GM18505 (cell line): ENCODE measurements around the gene NSD2.

Experiments used
- ATAC-seq: cut with Tn5 transposase; IDR thresholded peaks from one replicate; pipeline ENCODE4 v1.9.1; 2021; ENCODE audit not compliant: unreplicated experiment
- POLR2A ChIP-seq: IDR thresholded peaks from 4 replicates; pipeline ENCODE4 v1.6.1; 2011; ENCODE audit warnings: borderline replicate concordance; ENCODE audit not compliant: insufficient read depth, insufficient read length; ENCODE audit errors: extremely low read depth

NSD2 gene

GRCh38 chr4:1883583-1883982, 12.4 kb downstream of the NSD2 start:
- no peak for ATAC-seq
- TF ChIP-seq POLR2A, result no peak

DNA sequence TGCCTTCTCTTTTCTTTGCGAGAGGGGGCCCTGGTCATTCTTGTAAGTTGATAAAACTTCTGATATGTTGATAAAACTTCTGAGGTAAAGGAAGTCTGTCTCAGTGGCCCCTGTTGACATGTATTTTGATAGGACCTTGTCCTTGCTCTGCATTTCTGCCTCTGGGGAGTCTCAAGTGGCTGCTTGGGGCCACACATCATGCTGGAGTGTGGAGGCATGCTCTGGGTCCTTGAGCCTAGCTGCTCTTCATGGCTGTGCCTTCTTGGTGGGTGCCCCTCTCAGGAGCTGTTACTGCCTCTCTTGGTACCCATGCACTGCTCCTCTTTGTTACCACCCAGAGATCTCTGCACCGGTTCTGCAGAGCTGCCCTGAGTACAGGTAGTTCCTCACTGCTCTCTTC, 14.2 kb downstream of the NSD2 start:
- no peak for TF ChIP-seq POLR2A
- ATAC-seq, result no peak

GRCh38 chr4:1887052-1887451, 15.9 kb downstream of the NSD2 start:
- no peak for TF ChIP-seq POLR2A
- ATAC-seq, result no peak

DNA sequence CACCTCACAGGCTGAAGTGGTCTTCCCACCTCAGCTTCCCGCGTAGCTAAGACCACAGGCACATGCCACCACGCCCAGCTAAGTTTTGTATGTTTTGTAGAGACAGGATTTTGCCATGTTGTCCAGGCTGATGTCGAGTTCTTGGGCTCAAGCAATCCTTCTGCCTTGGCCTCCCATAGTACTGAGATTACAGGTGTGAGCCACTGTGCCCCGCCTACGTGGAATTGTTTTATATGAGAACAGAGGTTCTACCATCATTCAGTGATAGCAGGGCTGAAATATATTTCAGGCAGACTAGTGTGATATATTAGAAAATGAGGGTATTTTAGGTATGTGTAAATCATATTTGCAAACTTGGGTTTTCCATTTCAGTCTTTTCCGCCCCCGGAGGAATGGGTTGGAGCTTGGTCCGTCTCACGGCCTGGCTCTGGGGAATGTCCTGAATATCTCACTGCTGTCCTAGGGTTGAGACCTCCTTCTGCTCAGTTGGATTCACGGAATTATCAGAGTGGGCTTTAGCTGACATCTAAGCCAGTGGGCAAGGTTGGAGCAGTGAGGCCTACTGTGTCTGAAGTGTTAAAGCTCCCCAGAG, 19.9 kb downstream of the NSD2 start:
- no peak for ATAC-seq
- no peak for TF ChIP-seq POLR2A

DNA sequence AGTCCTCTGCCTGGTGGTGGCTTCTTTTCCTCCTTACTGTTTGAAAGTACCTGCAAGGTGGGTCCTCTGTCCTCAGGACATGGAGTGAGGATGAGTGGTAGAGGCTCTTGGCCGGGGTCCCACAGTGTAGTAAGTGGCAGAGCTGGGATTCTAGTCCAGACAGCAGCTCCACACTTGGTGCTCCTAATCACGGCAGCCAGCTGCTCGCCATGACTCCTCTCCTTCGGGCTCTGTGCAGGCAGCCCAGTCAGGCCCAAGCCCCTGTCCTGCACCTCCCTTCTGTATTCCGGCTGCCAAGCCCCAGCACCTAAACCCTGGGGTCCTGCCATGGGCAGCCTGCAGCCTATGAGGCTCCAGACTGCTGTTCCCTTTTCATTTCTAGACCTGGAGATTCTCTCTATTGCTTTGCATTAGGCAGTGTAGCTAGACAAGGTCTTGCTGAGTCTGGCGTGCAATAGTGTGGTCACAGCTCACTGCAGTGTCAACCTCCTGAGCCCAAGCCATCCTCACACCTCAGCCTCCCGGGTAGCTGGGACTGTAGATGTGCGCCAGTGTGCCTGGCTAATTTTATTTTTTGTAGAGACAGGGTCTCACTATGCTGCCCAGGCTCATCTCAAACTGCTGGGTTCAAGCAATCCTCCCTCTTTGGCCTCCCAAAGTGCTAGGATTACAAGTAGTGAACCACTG, 24.9 kb downstream of the NSD2 start:
- no peak for ATAC-seq
- no peak for TF ChIP-seq POLR2A

GRCh38 chr4:1896658-1896991, 25.4 kb downstream of the NSD2 start:
- no peak for ATAC-seq
- no peak for TF ChIP-seq POLR2A

DNA sequence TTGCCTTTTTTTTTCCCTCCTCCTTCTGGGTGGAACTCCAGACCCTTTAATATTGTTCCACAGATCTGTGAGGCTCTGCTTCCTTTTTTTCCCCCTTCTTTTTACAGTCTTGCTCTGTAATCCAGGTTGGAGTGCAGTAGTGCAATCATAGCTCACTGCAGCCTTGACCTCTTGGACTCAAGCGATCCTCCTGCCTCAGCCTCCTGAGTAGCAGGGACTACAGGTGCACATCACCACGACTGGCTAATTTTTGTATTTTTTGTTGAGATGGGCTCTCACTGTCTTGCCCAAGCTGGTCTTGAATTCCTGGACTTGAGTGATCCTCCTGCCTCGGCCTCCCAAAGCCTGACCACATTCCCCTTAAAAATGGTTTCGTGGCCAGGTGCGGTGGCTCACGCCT, 26.8 kb downstream of the NSD2 start:
- ATAC-seq, result no peak
- no peak for TF ChIP-seq POLR2A

- no peak for TF ChIP-seq POLR2A
- ATAC-seq, result peak; percentile 10
Observed at GRCh38 chr4:1898681-1899080, 27.5 kb downstream of the NSD2 start.

- peak; percentile 91 for ATAC-seq
- no peak for TF ChIP-seq POLR2A
Observed at GRCh38 chr4:1899149-1900086, 28.2 kb downstream of the NSD2 start.

GRCh38 chr4:1900087-1900433, 28.9 kb downstream of the NSD2 start:
- no peak for TF ChIP-seq POLR2A
- no peak for ATAC-seq

DNA sequence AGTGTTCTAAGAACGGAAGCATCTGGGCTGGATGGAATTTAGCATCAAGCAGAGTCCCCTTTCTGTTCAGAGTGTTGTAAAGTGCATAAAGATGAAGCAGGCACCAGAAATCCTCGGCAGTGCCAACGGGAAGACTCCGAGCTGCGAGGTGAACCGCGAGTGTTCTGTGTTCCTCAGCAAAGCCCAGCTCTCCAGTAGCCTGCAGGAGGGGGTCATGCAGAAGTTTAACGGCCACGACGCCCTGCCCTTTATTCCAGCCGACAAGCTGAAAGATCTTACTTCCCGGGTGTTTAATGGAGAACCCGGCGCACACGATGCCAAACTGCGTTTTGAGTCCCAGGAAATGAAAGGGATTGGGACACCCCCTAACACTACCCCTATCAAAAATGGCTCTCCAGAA, 29.4 kb downstream of the NSD2 start:
- ATAC-seq, result no peak
- no peak for TF ChIP-seq POLR2A

GRCh38 chr4:1901127-1901526, 29.9 kb downstream of the NSD2 start:
- no peak for ATAC-seq
- no peak for TF ChIP-seq POLR2A

DNA sequence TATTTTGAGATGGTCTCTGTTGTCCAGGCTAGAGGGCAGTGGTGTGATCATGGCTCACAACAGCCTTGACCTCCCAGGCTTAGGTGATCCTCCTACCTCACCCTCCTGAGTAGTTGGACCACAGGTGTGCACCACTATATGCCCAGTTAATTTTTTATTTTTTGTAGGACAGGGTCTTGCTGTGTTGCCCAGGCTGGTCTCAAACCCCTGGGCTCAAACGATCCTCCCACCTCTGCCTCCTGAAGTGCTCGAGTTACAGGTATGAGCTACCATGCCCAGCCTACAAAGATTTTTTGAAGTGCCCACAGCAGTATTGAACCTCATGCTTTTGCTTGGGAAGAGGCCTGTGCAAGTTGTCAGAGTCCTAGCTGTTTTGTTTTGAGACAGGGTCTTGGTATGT, 31.1 kb downstream of the NSD2 start:
- no peak for ATAC-seq
- TF ChIP-seq POLR2A, result no peak

GRCh38 chr4:1903035-1903434, 31.8 kb downstream of the NSD2 start:
- TF ChIP-seq POLR2A, result no peak
- no peak for ATAC-seq
